Immature natural killer cell (primary cell): ENCODE results near the gene ENG. TPM values are rescaled to one million over a fixed set of nuclear protein-coding genes. Genes with fewer than 3 reads are reported as not detected.
"Not testable (repeated sequence)": the region's sequence is repeated elsewhere in the genome, so short reads cannot be mapped to it uniquely, and the experiment has no call there.

Experiments
- DNase-seq, 3 donors: peaks; one replicate each; pipeline ENCODE4 v3.0.0; 2022; ENCODE audit warnings: mixed read lengths in 1 of 3
- H3K27ac Mint-ChIP-seq, 6 donors: one replicate each; pipeline ENCODE4 v1.8.0; 2020; ENCODE audit warnings: mixed read lengths in 6 of 6, mild to moderate bottlenecking in 5 of 6, inconsistent platforms in 4 of 6, moderate library complexity in 3 of 6
- H3K27me3 Mint-ChIP-seq, 3 donors: one replicate each; pipeline ENCODE4 v1.8.0; 2020 to 2021; ENCODE audit warnings: low read depth in 3 of 3, mild to moderate bottlenecking in 3 of 3, mixed read lengths in 3 of 3, moderate library complexity in 3 of 3, inconsistent platforms in 1 of 3
- H3K36me3 Mint-ChIP-seq, 3 donors: one replicate each; pipeline ENCODE4 v1.8.0; 2020; ENCODE audit warnings: mixed read lengths in 3 of 3, inconsistent platforms in 2 of 3, mild to moderate bottlenecking in 2 of 3
- H3K4me1 Mint-ChIP-seq, 2 donors: one replicate each; pipeline ENCODE4 v1.8.0; 2020; ENCODE audit warnings: inconsistent platforms in 2 of 2, mild to moderate bottlenecking in 2 of 2, mixed read lengths in 2 of 2, moderate library complexity in 1 of 2
- H3K4me3 Mint-ChIP-seq, 5 donors: one replicate each; pipeline ENCODE4 v1.8.0; 2020; ENCODE audit warnings: mild to moderate bottlenecking in 5 of 5, mixed read lengths in 5 of 5, inconsistent platforms in 3 of 5, moderate library complexity in 3 of 5
- H3K9me3 Mint-ChIP-seq, 6 donors: one replicate each; pipeline ENCODE4 v1.8.0; 2020; ENCODE audit warnings: mild to moderate bottlenecking in 6 of 6, mixed read lengths in 6 of 6, inconsistent platforms in 4 of 6, moderate library complexity in 3 of 6
- polyA plus RNA-seq, 3 donors: library from polyadenylated mRNA; unstranded; fragments of 300-500 nt; fragmentation: Illumina TruSeq; gene quantifications; one replicate each; pipeline ENCODE4 v1.2.3, GENCODE V29; 2021

The ENG gene
- polyA plus RNA-seq, 3 donors from 2014 or later: 7.2 to 12.1 (median 8.6) TPM

DNA sequence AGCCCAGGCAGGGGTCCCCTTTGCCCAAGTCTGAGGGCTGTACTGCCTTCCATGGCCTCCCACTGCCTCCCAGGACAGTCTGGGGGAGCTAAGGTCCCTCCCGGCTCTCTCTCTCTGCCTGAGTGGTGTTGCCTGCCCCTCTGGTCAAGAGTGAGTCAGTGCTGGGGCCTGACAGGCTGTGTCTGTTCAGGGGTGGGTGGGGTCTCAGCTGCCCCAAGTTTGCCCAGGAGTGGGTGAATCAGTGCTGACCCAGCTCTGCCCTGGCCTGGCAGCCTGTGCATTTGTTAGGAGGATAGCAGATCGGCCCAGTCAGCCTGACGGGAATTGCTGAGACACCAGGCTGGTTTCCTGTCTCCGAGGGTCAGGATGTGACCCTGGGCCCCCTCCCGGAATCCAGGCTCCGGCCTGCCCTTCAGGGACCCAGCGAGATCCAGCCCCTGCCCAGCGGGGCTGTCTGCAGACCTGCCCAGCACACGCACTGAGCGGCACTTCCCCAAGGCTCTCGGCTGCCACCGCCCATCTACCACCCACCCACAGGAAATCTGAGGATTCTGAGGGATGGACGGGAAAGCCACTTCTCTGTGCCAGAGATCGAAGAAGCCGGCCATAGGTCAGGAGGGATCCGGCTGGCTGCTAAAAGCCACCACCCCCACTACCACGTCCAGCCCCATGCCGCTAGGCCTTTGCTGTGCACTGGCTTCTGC lies 15.9 kb downstream of the ENG start:
- Mint-ChIP-seq H3K27ac (no peak overlapping the region), H3K4me3 (no peak overlapping the region)

DNA sequence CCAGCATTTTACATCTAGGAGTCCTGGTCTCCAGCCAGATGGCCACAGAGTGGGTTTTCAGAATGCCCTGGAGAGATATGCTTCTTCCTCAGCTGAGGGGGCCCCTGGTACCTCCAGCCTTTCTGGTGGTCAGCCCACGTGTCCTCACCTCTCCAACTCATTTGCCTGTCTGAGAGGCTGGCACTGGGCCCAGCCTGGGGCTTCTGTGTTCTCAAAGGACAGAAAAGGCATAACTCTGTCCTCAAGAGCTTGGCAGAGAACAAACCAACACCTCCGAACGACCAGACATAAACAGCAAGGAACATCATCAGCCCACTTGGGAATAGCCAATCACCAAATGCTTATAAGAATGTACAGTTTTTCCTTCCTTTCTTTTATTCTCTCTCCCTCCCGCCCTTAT lies 17.1 kb downstream of the ENG start:
- no peak overlapping the region for H3K4me3 Mint-ChIP-seq
- peaks cover 0 to 16% (median 0%) of the 10 kb centered on the region in 3 donors for H3K36me3 Mint-ChIP-seq
- peaks cover 0 to 2% (median 1%) of the 10 kb centered on the region in 3 donors for H3K27me3 Mint-ChIP-seq
- no peak overlapping the region for H3K27ac Mint-ChIP-seq
- H3K9me3 Mint-ChIP-seq: no peaks in the 10 kb centered on the region
- H3K4me1 Mint-ChIP-seq: no peaks in the 10 kb centered on the region
- no peak for DNase-seq

More for the DNA sequence above, 15.9 kb downstream of the ENG start:
- no peaks in the 10 kb centered on the region for H3K9me3 Mint-ChIP-seq
- H3K4me1 Mint-ChIP-seq: no peaks in the 10 kb centered on the region
- peaks cover 0 to 2% (median 1%) of the 10 kb centered on the region in 3 donors for H3K27me3 Mint-ChIP-seq
- H3K36me3 Mint-ChIP-seq: peaks cover 0 to 16% (median 0%) of the 10 kb centered on the region in 3 donors
- no peak for DNase-seq

DNA sequence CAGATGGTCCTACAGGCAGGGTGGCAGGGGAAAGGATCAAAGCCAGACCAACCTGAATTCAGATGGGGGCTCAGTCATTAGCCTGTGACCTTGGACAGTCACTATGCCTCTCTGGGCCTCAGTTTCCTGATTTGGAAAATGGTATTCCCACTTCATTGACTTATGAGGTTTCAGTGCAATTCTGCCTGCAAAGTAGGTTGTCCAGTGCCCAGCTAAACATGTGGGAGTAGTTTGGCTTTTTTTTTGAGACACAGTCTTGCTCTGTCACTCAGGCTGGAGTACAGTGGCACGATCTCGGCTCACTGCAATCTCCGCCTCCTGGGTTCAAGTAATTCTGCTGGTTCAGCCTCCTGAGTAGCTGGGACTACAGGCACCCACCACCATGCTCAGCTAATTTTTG lies 17.9 kb downstream of the ENG start:
- not testable (repeated sequence) for H3K27me3 Mint-ChIP-seq, DNase-seq, H3K4me3 Mint-ChIP-seq, H3K4me1 Mint-ChIP-seq, H3K9me3 Mint-ChIP-seq
- peaks cover 0 to 12% (median 0%) of the 10 kb centered on the region in 3 donors for H3K36me3 Mint-ChIP-seq
- H3K27ac Mint-ChIP-seq: peak overlapping the region in 1 of 6 donors; percentile 11

DNA sequence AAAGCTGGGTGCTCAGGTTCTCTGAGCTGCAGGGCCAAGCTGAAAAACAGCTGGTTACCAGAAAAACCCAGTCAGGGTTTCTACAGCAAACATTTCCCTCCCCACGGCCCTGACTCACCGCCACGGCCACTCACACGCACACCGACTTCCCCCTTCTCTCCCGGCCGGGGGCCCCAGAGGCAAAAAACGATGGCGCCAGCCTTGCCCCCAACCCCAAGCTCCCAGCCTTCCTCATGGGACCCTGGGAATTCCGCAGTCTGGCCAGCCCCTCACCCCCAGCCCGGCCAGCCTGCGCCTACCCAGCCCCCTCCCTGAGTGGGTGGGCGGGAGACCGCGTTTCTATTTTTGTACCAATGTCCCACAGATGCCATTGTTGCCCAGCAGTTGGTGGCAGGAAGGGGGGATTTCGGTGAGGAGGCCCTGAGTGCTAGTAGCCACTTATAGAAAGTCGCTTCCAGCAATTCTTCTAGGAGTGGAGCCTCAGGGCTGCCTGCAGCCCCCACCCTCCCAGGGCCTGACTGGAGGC lies 18.4 kb downstream of the ENG start:
- Mint-ChIP-seq H3K4me1 (no peaks in the 10 kb centered on the region), H3K36me3 (peaks cover 0 to 7% (median 0%) of the 10 kb centered on the region in 3 donors), H3K9me3 (no peaks in the 10 kb centered on the region), H3K27me3 (peaks cover 0 to 2% (median 1%) of the 10 kb centered on the region in 3 donors), H3K27ac (peak overlapping the region in 1 of 6 donors; percentile 11), H3K4me3 (no peak overlapping the region)
- DNase-seq: no peak

DNA sequence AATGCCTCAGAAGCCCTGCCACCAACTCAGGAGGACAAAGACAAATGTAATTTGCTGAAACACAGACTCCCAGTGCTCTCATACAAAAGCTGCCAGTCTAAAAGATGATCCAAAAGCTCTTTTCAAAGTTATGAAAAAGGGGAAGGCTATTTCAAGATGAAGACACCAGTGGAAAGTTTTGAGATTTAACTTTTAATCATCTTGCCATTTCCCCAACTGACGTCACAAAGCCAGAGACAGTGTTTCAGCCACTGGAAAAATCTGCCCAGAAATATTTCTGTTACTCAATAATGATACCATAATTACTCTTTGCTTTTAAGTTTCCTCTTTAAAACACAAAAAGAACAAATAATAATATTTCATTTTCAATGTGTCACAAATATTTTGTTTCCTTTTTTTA lies 20.9 kb downstream of the ENG start:
- peaks cover 2 to 10% of the 10 kb centered on the region in 2 donors for H3K4me1 Mint-ChIP-seq
- H3K36me3 Mint-ChIP-seq: peaks cover 0 to 4% (median 0%) of the 10 kb centered on the region in 3 donors
- no peak overlapping the region for H3K27ac Mint-ChIP-seq
- no peaks in the 10 kb centered on the region for H3K9me3 Mint-ChIP-seq
- H3K27me3 Mint-ChIP-seq: peaks cover 1 to 2% (median 2%) of the 10 kb centered on the region in 3 donors
- no peak overlapping the region for H3K4me3 Mint-ChIP-seq
- no peak for DNase-seq

DNA sequence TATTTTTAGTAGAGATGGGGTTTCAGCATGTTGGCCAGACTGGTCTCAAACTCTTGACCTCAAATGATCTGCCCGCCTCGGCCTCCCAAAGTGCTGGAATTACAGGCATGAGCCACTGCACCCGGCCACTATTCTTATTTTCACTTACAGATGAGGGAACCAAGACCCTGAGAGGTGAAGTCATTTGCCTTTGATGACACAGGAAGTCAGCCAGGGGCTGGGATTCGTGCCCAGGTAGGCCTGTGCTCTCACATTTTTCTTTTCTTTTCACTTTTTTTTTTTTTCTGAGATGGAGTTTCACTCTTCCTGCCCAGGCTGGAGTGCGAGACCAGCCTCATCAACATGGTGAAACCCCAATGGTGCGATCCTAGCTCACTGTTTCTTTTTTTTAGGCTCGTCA lies 22.2 kb downstream of the ENG start:
- no peak overlapping the region for H3K27ac Mint-ChIP-seq

DNA sequence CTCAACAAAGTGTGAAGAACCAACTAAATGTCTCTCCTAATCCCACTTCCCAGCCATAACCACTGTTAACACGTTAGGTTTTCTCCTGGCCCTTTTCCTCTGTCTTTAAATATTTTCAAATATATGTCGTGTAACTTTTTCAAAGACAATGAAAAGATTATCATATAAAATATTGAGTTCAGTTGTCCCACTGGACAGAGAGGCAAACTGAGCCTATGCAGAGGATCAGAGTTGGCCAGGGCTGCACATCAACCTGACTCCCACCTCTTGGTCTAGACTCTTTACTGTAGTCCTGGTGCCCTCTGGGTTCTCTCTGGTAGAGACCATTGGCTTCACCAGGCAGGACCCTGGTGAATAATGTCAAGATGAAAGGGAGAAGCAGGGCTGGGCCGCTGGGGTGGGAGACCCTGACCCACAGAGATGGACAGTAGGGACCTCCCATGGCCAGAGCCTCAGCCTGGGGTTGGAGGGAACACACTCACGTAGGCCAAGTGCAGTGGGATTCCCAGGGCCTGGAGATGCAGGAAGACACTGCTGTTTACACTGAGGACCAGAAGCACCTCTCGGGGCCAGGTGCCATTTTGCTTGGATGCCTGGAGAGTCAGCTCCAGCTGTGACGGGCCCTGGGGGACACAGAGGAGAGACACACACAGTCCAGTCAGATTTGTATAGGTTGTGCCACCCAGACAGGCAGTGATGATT lies 25.1 kb downstream of the ENG start:
- no peak for DNase-seq
- H3K27ac Mint-ChIP-seq: peak overlapping the region in 3 of 6 donors; percentile 26 to 70 (median 34)
- no peaks in the 10 kb centered on the region for H3K9me3 Mint-ChIP-seq
- H3K36me3 Mint-ChIP-seq: peaks cover 0 to 4% (median 0%) of the 10 kb centered on the region in 3 donors
- H3K4me1 Mint-ChIP-seq: peaks cover 7 to 11% of the 10 kb centered on the region in 2 donors
- H3K4me3 Mint-ChIP-seq: peak overlapping the region in 2 of 5 donors; percentile 1 to 18
- H3K27me3 Mint-ChIP-seq: peaks cover 0 to 3% (median 2%) of the 10 kb centered on the region in 3 donors

More for the DNA sequence above, 22.2 kb downstream of the ENG start:
- peaks cover 0 to 4% (median 0%) of the 10 kb centered on the region in 3 donors for H3K36me3 Mint-ChIP-seq
- peaks cover 5 to 11% of the 10 kb centered on the region in 2 donors for H3K4me1 Mint-ChIP-seq
- no peaks in the 10 kb centered on the region for H3K9me3 Mint-ChIP-seq
- no peak for DNase-seq
- H3K4me3 Mint-ChIP-seq: no peak overlapping the region
- peaks cover 1 to 2% (median 2%) of the 10 kb centered on the region in 3 donors for H3K27me3 Mint-ChIP-seq

DNA sequence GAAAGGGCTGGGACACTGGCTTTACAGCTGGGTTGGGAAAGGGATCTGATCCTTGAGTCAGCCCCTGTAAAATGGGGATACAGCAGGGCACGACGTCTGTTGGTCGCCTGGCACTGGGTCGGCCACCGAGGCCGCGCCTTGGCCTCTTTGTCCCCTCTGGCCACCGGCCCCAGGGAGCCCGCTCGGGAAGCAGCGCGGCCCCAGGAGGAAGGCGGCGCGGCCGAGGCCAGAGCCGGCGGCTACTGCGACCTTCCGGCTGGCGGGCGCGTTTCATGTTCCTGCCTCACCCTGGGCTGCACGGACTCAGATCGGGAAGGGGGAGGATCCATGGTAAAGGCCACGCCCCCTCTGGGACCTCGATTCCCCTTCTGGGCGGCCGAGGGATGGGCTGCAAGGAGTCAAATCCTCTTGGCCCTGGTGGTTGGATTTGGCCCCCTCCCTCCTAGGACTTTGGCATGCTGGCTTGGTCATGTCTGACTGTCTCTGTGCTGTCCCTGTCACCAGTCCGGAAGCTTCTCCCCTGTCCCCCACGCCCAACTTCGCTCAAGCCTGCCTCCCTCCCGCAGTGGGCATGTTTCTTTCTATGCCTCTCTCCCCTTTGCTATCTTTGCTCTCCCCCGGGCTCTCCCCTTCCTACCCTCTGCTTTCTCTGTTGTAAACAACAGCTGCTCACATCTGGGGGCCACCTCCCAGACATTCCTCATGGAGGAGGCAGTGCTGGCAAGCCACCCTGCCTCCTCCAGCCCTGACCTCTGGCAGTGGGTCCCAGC lies 26.0 kb downstream of the ENG start:
- H3K4me1 Mint-ChIP-seq: peaks cover 9 to 11% of the 10 kb centered on the region in 2 donors
- H3K27ac Mint-ChIP-seq: peak overlapping the region in 3 of 6 donors; percentile 26 to 70 (median 34)
- H3K36me3 Mint-ChIP-seq: peaks cover 0 to 4% (median 3%) of the 10 kb centered on the region in 3 donors
- peaks cover 0 to 3% (median 2%) of the 10 kb centered on the region in 3 donors for H3K27me3 Mint-ChIP-seq
- peak in 1 of 3 donors; percentile 12 for DNase-seq
- no peaks in the 10 kb centered on the region for H3K9me3 Mint-ChIP-seq
- H3K4me3 Mint-ChIP-seq: peak overlapping the region in 4 of 5 donors; percentile 1 to 60 (median 52)

DNA sequence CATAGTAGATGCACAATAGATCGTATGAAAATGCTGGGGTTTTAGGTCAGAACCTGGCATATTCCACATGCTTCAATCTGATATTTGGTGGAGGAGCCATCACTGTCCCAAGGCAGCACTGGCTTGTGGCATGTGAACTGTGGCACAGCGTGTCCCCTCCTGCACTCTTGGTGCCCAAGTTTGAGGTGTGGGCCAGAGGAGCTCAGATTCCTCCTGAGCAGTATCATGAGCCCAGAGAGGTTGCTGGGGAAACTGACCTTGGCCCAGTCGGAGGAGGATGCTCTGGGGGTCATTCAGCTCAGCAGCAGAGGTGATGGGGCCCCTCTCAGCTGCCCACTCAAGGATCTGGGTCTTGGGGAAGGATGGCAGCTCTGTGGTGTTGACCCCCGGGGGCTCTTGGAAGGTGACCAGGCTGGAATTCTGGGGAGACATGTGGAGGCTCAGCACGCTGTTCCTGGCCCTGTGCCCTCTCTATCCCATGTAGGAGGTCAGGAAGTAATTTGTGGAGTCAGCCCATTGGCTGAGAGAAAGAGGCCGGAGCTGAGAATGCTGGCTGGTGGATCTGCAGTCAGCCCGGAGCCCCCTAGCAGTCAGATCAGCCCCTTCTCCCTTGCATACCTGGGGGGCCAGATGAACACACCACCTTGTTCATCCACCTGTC lies 28.1 kb downstream of the ENG start:
- Mint-ChIP-seq H3K27me3 (peaks cover 0 to 3% (median 2%) of the 10 kb centered on the region in 3 donors), H3K36me3 (peaks cover 0 to 4% (median 3%) of the 10 kb centered on the region in 3 donors), H3K9me3 (no peaks in the 10 kb centered on the region), H3K4me3 (no peak overlapping the region), H3K27ac (peak overlapping the region in 3 of 6 donors; percentile 21 to 53 (median 34)), H3K4me1 (peaks cover 9 to 11% of the 10 kb centered on the region in 2 donors)
- no peak for DNase-seq

DNA sequence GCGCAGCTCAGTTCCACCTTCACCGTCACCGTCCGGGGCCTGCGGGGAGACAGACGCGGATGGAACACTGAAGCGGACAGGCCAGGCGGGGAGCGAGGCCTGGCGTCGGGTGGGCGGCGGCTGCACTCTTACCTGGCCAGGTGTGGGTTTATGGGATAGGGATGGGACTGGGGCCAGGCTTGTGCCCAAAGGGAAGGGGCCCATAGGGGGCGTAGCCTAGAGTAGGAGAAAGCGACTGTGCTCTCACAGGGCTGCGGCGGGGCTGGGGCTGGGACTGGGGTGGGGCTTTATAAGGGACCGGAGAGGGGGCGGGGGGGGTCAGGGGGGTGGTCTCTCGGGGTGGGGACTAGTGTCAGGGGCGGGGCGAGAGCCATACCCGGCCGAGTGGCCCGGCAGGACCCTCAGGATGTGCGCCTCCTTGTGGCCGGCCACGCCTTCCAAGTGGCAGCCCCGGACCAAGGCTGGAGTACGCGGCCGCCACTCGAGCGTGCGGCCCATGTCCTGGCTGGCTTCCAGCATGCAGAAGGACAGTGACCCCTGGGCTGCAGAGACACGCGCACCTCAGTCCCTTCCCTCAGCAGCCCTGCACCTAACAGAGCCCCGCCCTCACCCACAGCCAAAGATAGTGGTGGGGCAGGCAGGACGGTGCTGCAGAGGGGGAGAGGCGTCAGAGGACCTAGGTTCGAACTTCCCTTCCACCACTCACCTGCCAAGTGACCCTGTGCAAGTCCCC lies 29.0 kb downstream of the ENG start:
- peaks cover 0 to 6% (median 0%) of the 10 kb centered on the region in 3 donors for H3K36me3 Mint-ChIP-seq
- peaks cover 9 to 11% of the 10 kb centered on the region in 2 donors for H3K4me1 Mint-ChIP-seq
- no peak overlapping the region for H3K4me3 Mint-ChIP-seq
- no peak for DNase-seq
- peaks cover 0 to 3% (median 2%) of the 10 kb centered on the region in 3 donors for H3K27me3 Mint-ChIP-seq
- H3K27ac Mint-ChIP-seq: no peak overlapping the region
- no peaks in the 10 kb centered on the region for H3K9me3 Mint-ChIP-seq

DNA sequence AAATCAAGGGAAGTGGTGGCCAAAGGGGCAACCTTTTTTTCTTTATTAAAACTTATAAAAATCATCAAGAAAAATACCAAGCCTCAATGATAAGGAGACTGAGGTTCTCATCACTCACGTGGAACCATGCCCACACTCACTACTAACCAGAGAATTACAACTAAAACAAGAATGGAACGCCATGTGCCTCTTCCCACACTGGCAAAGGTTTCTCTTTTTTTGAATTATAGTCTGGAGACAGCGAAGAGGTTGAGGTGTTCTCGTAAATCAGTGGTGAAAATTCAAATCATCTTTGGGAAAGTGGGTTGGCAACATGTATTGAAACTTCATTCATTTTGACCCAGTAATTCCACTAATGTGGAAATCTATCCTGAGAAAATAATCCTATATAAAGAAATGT lies 32.4 kb downstream of the ENG start:
- DNase-seq: no peak
- Mint-ChIP-seq H3K36me3 (peaks cover 0 to 15% (median 0%) of the 10 kb centered on the region in 3 donors), H3K4me3 (no peak overlapping the region), H3K4me1 (peaks cover 0 to 6% of the 10 kb centered on the region in 2 donors), H3K9me3 (no peaks in the 10 kb centered on the region), H3K27me3 (peaks cover 0 to 3% (median 1%) of the 10 kb centered on the region in 3 donors), H3K27ac (peak overlapping the region in 2 of 6 donors; percentile 10 to 35)

DNA sequence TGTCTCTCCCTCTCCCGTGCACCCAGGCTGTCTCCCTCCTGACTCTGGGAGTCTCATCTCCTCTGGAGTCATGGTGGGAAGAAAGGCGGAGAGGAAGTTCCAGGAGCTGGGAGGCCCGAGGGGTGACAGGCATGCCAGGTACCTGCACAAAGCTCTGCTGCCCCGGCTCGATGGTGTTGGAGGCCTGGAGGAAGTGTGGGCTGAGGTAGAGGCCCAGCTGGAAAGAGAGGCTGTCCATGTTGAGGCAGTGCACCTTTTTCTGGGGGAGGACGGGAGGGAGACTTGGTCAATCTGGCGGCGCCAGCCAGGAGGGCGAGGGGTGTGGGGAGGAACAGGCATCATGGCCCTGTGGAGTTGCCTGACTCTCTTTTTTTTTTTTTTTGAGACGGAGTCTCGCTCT lies 35.9 kb downstream of the ENG start:
- Mint-ChIP-seq H3K27ac (peak overlapping the region in 1 of 6 donors; percentile 29), H3K36me3 (peaks cover 0 to 11% (median 0%) of the 10 kb centered on the region in 3 donors), H3K27me3 (peaks cover 0 to 1% (median 1%) of the 10 kb centered on the region in 3 donors), H3K9me3 (no peaks in the 10 kb centered on the region), H3K4me3 (no peak overlapping the region), H3K4me1 (peaks cover 0 to 2% of the 10 kb centered on the region in 2 donors)
- DNase-seq: no peak
